Measurements from ENCODE around the gene GCGR. TPM values are rescaled to one million over a fixed set of nuclear protein-coding genes. Genes with fewer than 3 reads are reported as not detected.
A peak's percentile ranks its signal among the peaks of the same experiment; 100 is the strongest.

The GCGR gene
- total and polyA plus RNA-seq, 2 of the 13 experiments (the other 11 are each of a cell fraction or from before 2014, with no cell fraction given) = 0.04 to 0.13 TPM

GRCh38 chr17:81860756-81861568, 57.0 kb downstream of the GCGR start (continued):
- peak; percentile 65 for TF ChIP-seq ZBTB33 (CRISPR knock-in tag; IDR thresholded peaks at IDR 0.05)
- peak; percentile 65 for TF ChIP-seq FOXO1 (CRISPR knock-in tag; IDR thresholded peaks at IDR 0.05)
- TF ChIP-seq ZNF737 (CRISPR knock-in tag; IDR thresholded peaks at IDR 0.05; ENCODE audit: borderline replicate concordance) = peak; percentile 59; the same call in 1 of the 2 replicates
- peak; percentile 48; the same call in 1 of the 2 replicates for TF ChIP-seq SKIL (CRISPR knock-in tag; IDR thresholded peaks at IDR 0.05; ENCODE audit: borderline replicate concordance)
- TF ChIP-seq RERE (CRISPR knock-in tag; IDR thresholded peaks at IDR 0.05; ENCODE audit: low read depth) = peak; percentile 24; the same call in 1 of the 2 replicates
- no peak for TF ChIP-seq CENPX (CRISPR knock-in tag; IDR thresholded peaks at IDR 0.05)
- no peak for TF ChIP-seq ZNF251 (CRISPR knock-in tag; IDR thresholded peaks at IDR 0.05)
- no peak for TF ChIP-seq ZUFSP (CRISPR knock-in tag; IDR thresholded peaks at IDR 0.05; ENCODE audit: borderline replicate concordance)
- no peak for TF ChIP-seq ZFP36 (IDR thresholded peaks at IDR 0.05; ENCODE audit: borderline replicate concordance, low read depth, low read length, partially characterized antibody)
- TF ChIP-seq ELK4 (CRISPR knock-in tag; IDR thresholded peaks at IDR 0.05; ENCODE audit: borderline replicate concordance) = peak; percentile 92; the same call in 1 of the 2 replicates
- TF ChIP-seq HOXD1 (CRISPR knock-in tag; IDR thresholded peaks at IDR 0.05) = peak; percentile 94
- TF ChIP-seq ZNF780A (CRISPR knock-in tag; IDR thresholded peaks at IDR 0.05) = no peak
- peak; percentile 77 for TF ChIP-seq ZNF501 (CRISPR knock-in tag; IDR thresholded peaks at IDR 0.05)

Measured in HepG2 (cell line).